B cell (primary cell): ENCODE results near the gene PRM2. TPM values are rescaled to one million over a fixed set of nuclear protein-coding genes. Genes with fewer than 3 reads are reported as not detected.

Experiments
- ATAC-seq: fragments of 200-7000 bp; cut with Tn5 transposase; one replicate; pipeline ENCODE4 v1.10.0; 2021; ENCODE audit warnings: low read depth, mild to moderate bottlenecking, moderate number of reproducible peaks, moderate library complexity
- CTCF ChIA-PET: fragments of 350-600 bp; sonication (Branson Sonifier 250); formaldehyde crosslinking; loops from one replicate; lab custom pipeline; 2021; ENCODE audit warnings: antibody characterized with exemption, inconsistent platforms; lab: Charles Lee
- POLR2A ChIA-PET: fragments of 350-600 bp; sonication (Branson Sonifier 250); formaldehyde crosslinking; loops from one replicate; lab custom pipeline; 2021; ENCODE audit warnings: antibody characterized with exemption; lab: Charles Lee
- DNase-seq: peaks from one replicate; pipeline ENCODE4 v3.0.0; 2013
- H2AFZ ChIP-seq: 2 replicates; pipeline ENCODE4 v1.6.1; 2012; ENCODE audit warnings: mild to moderate bottlenecking, low read depth, low read length; ENCODE audit not compliant: insufficient read depth, poor library complexity, severe bottlenecking
- H3K27ac ChIP-seq, 2 donors: 1 replicate in 1 of 2; 2 replicates in 1 of 2; pipeline ENCODE4 v1.5.1; 2012 to 2013; ENCODE audit warnings: low read length in 2 of 2, mild to moderate bottlenecking in 2 of 2, moderate library complexity in 1 of 2
- H3K27me3 ChIP-seq, 4 experiments: fragments of 200-600 bp in 1 of 4; sonication (generic) in 1 of 4; replicated peaks in 1 of 4; 1 replicate in 2 of 4; 2 replicates in 2 of 4; pipeline versions ENCODE4 v1.6.1 to v1.7.0; 2013 to 2016; ENCODE audit warnings: low read length in 3 of 4, mild to moderate bottlenecking in 2 of 4, mixed read lengths in 1 of 4, moderate library complexity in 1 of 4; ENCODE audit not compliant: insufficient read depth in 4 of 4, control insufficient read depth in 3 of 4; ENCODE audit errors: control extremely low read depth in 1 of 4
- H3K36me3 ChIP-seq, 2 experiments: replicated peaks in 1 of 2; 1 replicate in 1 of 2; 2 replicates in 1 of 2; pipeline versions ENCODE4 v1.6.1 to v1.7.1; 2013; ENCODE audit warnings: low read length in 1 of 2; ENCODE audit not compliant: insufficient read depth in 2 of 2, control insufficient read depth in 1 of 2; ENCODE audit errors: control extremely low read depth in 1 of 2, extremely low read depth in 1 of 2
- H3K4me1 ChIP-seq, 2 donors: fragments of 200-600 bp in 1 of 2; sonication (generic) in 1 of 2; 1 replicate in 1 of 2; 2 replicates in 1 of 2; pipeline versions ENCODE4 v1.5.1 to v1.6.1; 2013 to 2017; ENCODE audit warnings: low read length in 2 of 2; ENCODE audit not compliant: control insufficient read depth in 2 of 2, insufficient read depth in 2 of 2
- H3K4me2 ChIP-seq: replicated peaks from 2 replicates; pipeline ENCODE3; 2012; ENCODE audit warnings: mild to moderate bottlenecking, low read depth, low read length; ENCODE audit not compliant: poor library complexity, severe bottlenecking
- H3K4me3 ChIP-seq, 5 experiments: fragments of 200-600 bp in 1 of 5; sonication (generic) in 1 of 5; 1 replicate in 3 of 5; 2 replicates in 2 of 5; pipeline versions ENCODE4 v1.5.1 to v1.7.0; 2011 to 2016; ENCODE audit warnings: low read length in 4 of 5, mild to moderate bottlenecking in 4 of 5, low read depth in 2 of 5, control low read depth in 1 of 5, moderate library complexity in 1 of 5; ENCODE audit not compliant: insufficient read depth in 1 of 5; ENCODE audit errors: control extremely low read depth in 1 of 5, extremely low read depth in 1 of 5
- H3K79me2 ChIP-seq: fragments of 200-600 bp; sonication (generic); one replicate; pipeline ENCODE4 v1.6.0; 2016; ENCODE audit warnings: low read length; ENCODE audit not compliant: control insufficient read depth, insufficient read depth
- H3K9ac ChIP-seq: fragments of 200-600 bp; sonication (generic); 2 replicates; pipeline ENCODE4 v1.6.1; 2017; ENCODE audit warnings: mild to moderate bottlenecking, low read length, moderate library complexity
- H3K9me3 ChIP-seq, 3 donors: one replicate each; pipeline versions ENCODE4 v1.6.1 to v1.7.1; 2013; ENCODE audit warnings: low read length in 2 of 3; ENCODE audit not compliant: control insufficient read depth in 2 of 3, insufficient read depth in 1 of 3; ENCODE audit errors: control extremely low read depth in 1 of 3
- H4K20me1 ChIP-seq: 2 replicates; pipeline ENCODE4 v1.6.0; 2012; ENCODE audit warnings: mild to moderate bottlenecking, low read length; ENCODE audit not compliant: insufficient read depth, control insufficient read depth, poor library complexity, severe bottlenecking
- H3K27ac Mint-ChIP-seq: one replicate; pipeline ENCODE4 v1.8.0; 2021; ENCODE audit warnings: mixed read lengths
- H3K27me3 Mint-ChIP-seq: one replicate; pipeline ENCODE4 v1.8.0; 2021; ENCODE audit warnings: mixed read lengths
- H3K4me1 Mint-ChIP-seq: one replicate; pipeline ENCODE4 v1.8.0; 2021; ENCODE audit warnings: mixed read lengths
- H3K4me3 Mint-ChIP-seq: one replicate; pipeline ENCODE4 v1.8.0; 2021; ENCODE audit warnings: mixed read lengths
- H3K9me3 Mint-ChIP-seq: one replicate; pipeline ENCODE4 v1.8.0; 2022; ENCODE audit warnings: mixed read lengths; ENCODE audit not compliant: insufficient read depth
- EZH2 ChIP-seq: IDR thresholded peaks from 2 replicates; pipeline ENCODE4 v1.6.1; 2012; ENCODE audit warnings: borderline replicate concordance, low read depth, mild to moderate bottlenecking, moderate library complexity, low read length; ENCODE audit not compliant: insufficient read depth, poor library complexity, severe bottlenecking
- WGBS: methylation state at CpG from one replicate; pipeline ENCODE4 v1.1.5; 2013; ENCODE audit warnings: missing lambda C conversion rate; ENCODE audit not compliant: insufficient coverage; 5-methylcytosine and 5-hydroxymethylcytosine counted together
- intact Hi-C: fragments of 100-400 bp; cut with micrococcal nuclease; formaldehyde crosslinking; loops from one replicate; pipeline ENCODE4 v1.10.0; 2022
- polyA plus RNA-seq: library from polyadenylated mRNA; depleted of rRNA; stranded (reverse); fragments of >200 nt; gene quantifications from 2 replicates; pipeline ENCODE4 v1.2.3, GENCODE V29; 2012
- total RNA-seq, 2 donors: library from RNA; stranded (reverse); fragments of 120-200 nt in 1 of 2; gene quantifications; 1 replicate in 1 of 2; 2 replicates in 1 of 2; pipeline versions ENCODE4 v1.2.3 to v1.2.4, GENCODE V29; 2013 to 2022
- TF ChIP-seq, protein P1 (sequence below): fragments of 200-600 bp; IDR thresholded peaks from one replicate; pipeline ENCODE4 v1.8.0; 2022; ENCODE audit warnings: antibody characterized with exemption, mild to moderate bottlenecking

Gene PRM2
- total and polyA plus RNA-seq, 2 donors (not counting 1 experiment from before 2014, with no cell fraction given): not detected

DNA sequence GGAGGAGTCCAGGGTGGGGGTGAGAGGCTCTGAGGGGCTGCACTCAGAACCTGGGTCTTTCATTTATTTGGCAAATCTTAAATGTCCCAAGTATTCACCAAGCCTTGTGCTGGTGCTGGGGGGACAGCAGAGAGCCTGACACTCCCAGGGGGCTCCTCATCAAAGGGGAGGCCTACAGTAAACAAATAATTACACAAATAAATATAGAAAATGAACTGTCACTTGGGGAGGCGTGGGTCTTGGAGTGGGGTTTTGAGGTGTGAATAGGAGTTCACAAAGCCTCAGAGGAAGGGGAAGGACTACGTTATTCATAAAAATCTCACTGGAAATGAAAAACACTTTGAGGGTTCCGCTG lies 20.0 kb upstream of the PRM2 start:
- no peak for DNase-seq
- intact Hi-C loops: loop anchor here (2.0 kb wide), 1 partner anchor 18 kb away; no protein-coding TSS in a partner anchor

DNA sequence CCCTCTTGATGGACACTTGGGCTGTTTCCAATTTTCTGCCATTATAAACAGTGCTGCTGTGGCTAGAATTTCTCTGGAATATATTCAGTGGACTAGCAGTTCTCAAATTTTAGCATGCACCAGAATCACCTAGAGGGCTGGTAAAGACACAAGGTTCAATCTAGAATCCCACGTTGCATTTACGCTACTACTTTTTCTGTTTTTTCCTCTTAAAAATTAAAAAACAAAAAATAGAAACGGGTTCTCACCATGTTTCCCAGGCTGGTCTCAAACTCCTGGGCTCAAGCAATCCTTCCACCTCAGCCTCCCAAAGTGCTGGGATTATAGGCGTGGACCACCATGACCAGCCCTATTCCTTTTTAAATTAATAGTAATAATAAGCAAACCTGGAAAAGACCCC lies 19.4 kb upstream of the PRM2 start:
- intact Hi-C loops: loop anchor here (2.0 kb wide), 1 partner anchor 17 kb away; no protein-coding TSS in a partner anchor
- no peaks in the 10 kb centered on the region for H3K9me3 ChIP-seq
- no peaks in the 10 kb centered on the region for H3K36me3 ChIP-seq
- no peak for TF ChIP-seq EZH2
- TF ChIP-seq, protein P1, sequence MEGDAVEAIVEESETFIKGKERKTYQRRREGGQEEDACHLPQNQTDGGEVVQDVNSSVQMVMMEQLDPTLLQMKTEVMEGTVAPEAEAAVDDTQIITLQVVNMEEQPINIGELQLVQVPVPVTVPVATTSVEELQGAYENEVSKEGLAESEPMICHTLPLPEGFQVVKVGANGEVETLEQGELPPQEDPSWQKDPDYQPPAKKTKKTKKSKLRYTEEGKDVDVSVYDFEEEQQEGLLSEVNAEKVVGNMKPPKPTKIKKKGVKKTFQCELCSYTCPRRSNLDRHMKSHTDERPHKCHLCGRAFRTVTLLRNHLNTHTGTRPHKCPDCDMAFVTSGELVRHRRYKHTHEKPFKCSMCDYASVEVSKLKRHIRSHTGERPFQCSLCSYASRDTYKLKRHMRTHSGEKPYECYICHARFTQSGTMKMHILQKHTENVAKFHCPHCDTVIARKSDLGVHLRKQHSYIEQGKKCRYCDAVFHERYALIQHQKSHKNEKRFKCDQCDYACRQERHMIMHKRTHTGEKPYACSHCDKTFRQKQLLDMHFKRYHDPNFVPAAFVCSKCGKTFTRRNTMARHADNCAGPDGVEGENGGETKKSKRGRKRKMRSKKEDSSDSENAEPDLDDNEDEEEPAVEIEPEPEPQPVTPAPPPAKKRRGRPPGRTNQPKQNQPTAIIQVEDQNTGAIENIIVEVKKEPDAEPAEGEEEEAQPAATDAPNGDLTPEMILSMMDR: no peak
- WGBS: 100% methylated on average over 3 of the region's 4 CpGs
- no peak overlapping the region for H3K9ac ChIP-seq
- no peak overlapping the region for H2AFZ ChIP-seq
- no peak for ATAC-seq
- no peak for DNase-seq
- POLR2A ChIA-PET: interaction anchor here (0.6 kb wide), 1 partner anchor 39 kb away, joined by 3 read pairs; the partner anchor contains the start of gene SOCS1
- Mint-ChIP-seq H3K27ac (no peak overlapping the region), H3K9me3 (no peaks in the 10 kb centered on the region), H3K4me1 (peaks cover 70% of the 10 kb centered on the region), H3K27me3 (no peaks in the 10 kb centered on the region), H3K4me3 (no peak overlapping the region)
- no peaks in the 10 kb centered on the region for H3K79me2 ChIP-seq
- no peak overlapping the region for H3K4me3 ChIP-seq
- peaks cover 0 to 6% (median 0%) of the 10 kb centered on the region in 4 experiments for H3K27me3 ChIP-seq
- no peaks in the 10 kb centered on the region for H4K20me1 ChIP-seq
- no peak overlapping the region for H3K4me2 ChIP-seq
- peaks cover 61 to 66% of the 10 kb centered on the region in 2 donors for H3K4me1 ChIP-seq
- CTCF ChIA-PET: no interaction called here
- H3K27ac ChIP-seq: no peak overlapping the region

More for the DNA sequence above, 20.0 kb upstream of the PRM2 start:
- no peak for ATAC-seq
- no peak overlapping the region for H3K27ac ChIP-seq
- Mint-ChIP-seq H3K9me3 (no peaks in the 10 kb centered on the region), H3K27me3 (no peaks in the 10 kb centered on the region), H3K4me1 (peaks cover 71% of the 10 kb centered on the region), H3K27ac (no peak overlapping the region), H3K4me3 (no peak overlapping the region)
- no peaks in the 10 kb centered on the region for H3K9me3 ChIP-seq
- no peaks in the 10 kb centered on the region for H3K79me2 ChIP-seq
- peak overlapping the region; percentile 76 for H3K4me2 ChIP-seq
- peaks cover 61 to 66% of the 10 kb centered on the region in 2 donors for H3K4me1 ChIP-seq
- POLR2A ChIA-PET: interaction anchor here (1.4 to 4.5 kb wide), 3 partner anchors 13 to 40 kb away, joined by 3 to 118 read pairs (median 67); partner anchors contain the start of gene SOCS1
- H3K27me3 ChIP-seq: peaks cover 0 to 6% (median 0%) of the 10 kb centered on the region in 4 experiments
- no peak overlapping the region for H2AFZ ChIP-seq
- no peaks in the 10 kb centered on the region for H4K20me1 ChIP-seq
- no CpG with 5 or more reads among the region's 3 CpGs for WGBS
- CTCF ChIA-PET: interaction anchor here (0.8 to 4.3 kb wide), 7 partner anchors 14 to 325 kb away, joined by 3 to 136 read pairs (median 44); partner anchors contain the start of genes RMI2 and SOCS1
- TF ChIP-seq, protein P1: no peak
- TF ChIP-seq EZH2: no peak
- no peak overlapping the region for H3K4me3 ChIP-seq
- no peaks in the 10 kb centered on the region for H3K36me3 ChIP-seq
- H3K9ac ChIP-seq: no peak overlapping the region
